Natural killer cell (primary cell): ENCODE data around the gene CASK. TPM values are rescaled to one million over a fixed set of nuclear protein-coding genes. Genes with fewer than 3 reads are reported as not detected.

Experiments
- ATAC-seq, 3 donors: fragments of 150-1000 bp in 2 of 3; fragments of 200-7000 bp in 1 of 3; cut with Tn5 transposase; 1 replicate in 1 of 3; 2 replicates in 2 of 3; pipeline ENCODE4 v1.10.0; 2021; ENCODE audit warnings: mild to moderate bottlenecking in 2 of 3, moderate library complexity in 2 of 3
- DNase-seq, 2 donors: peaks; one replicate each; pipeline versions ENCODE4 v3.0.0 to v3.0.0-alpha.2; 2013 to 2021; ENCODE audit warnings: mixed read lengths in 1 of 2
- H3K27ac ChIP-seq: one replicate; pipeline ENCODE4 v1.5.1; 2013; ENCODE audit warnings: mild to moderate bottlenecking, low read length
- H3K27me3 ChIP-seq: one replicate; pipeline ENCODE4 v1.6.1; 2013; ENCODE audit warnings: low read length; ENCODE audit not compliant: control insufficient read depth, insufficient read depth
- H3K36me3 ChIP-seq: one replicate; pipeline ENCODE4 v1.6.1; 2013; ENCODE audit warnings: low read length; ENCODE audit not compliant: control insufficient read depth, insufficient read depth
- H3K4me1 ChIP-seq: one replicate; pipeline ENCODE4 v1.6.1; 2013; ENCODE audit warnings: low read length; ENCODE audit not compliant: control insufficient read depth, insufficient read depth
- H3K4me3 ChIP-seq: one replicate; pipeline ENCODE4 v1.5.1; 2013; ENCODE audit warnings: low read length
- H3K9me3 ChIP-seq: one replicate; pipeline ENCODE4 v1.6.1; 2013; ENCODE audit warnings: low read length; ENCODE audit not compliant: control insufficient read depth, insufficient read depth
- H3K27ac Mint-ChIP-seq, 2 donors: one replicate each; pipeline ENCODE4 v1.8.0; 2022; ENCODE audit warnings: mild to moderate bottlenecking in 2 of 2, mixed read lengths in 2 of 2, moderate library complexity in 1 of 2
- H3K27me3 Mint-ChIP-seq, 2 donors: one replicate each; pipeline ENCODE4 v1.8.0; 2022; ENCODE audit warnings: low read depth in 2 of 2, mixed read lengths in 2 of 2
- H3K36me3 Mint-ChIP-seq: one replicate; pipeline ENCODE4 v1.8.0; 2022; ENCODE audit warnings: mixed read lengths
- H3K4me1 Mint-ChIP-seq, 2 donors: one replicate each; pipeline ENCODE4 v1.8.0; 2022; ENCODE audit warnings: mixed read lengths in 2 of 2
- H3K4me3 Mint-ChIP-seq: one replicate; pipeline ENCODE4 v1.8.0; 2022; ENCODE audit warnings: mild to moderate bottlenecking, moderate library complexity, mixed read lengths
- H3K9me3 Mint-ChIP-seq, 2 donors: one replicate each; pipeline ENCODE4 v1.8.0; 2022; ENCODE audit warnings: mixed read lengths in 2 of 2
- CTCF ChIP-seq: fragments of 200-600 bp; IDR thresholded peaks from one replicate; pipeline ENCODE4 v1.8.0; 2022; ENCODE audit warnings: antibody characterized with exemption
- WGBS: methylation state at CpG from one replicate; pipeline ENCODE4 v1.1.7; 2013; ENCODE audit warnings: missing lambda C conversion rate; ENCODE audit not compliant: insufficient coverage; 5-methylcytosine and 5-hydroxymethylcytosine counted together
- intact Hi-C: fragments of 100-400 bp; cut with micrococcal nuclease; formaldehyde crosslinking; loops from one replicate; pipeline ENCODE4 v1.14.2; 2022
- total RNA-seq, 4 donors: library from RNA; stranded (reverse); fragments of 120-200 nt in 1 of 4; gene quantifications; one replicate each; pipeline versions ENCODE4 v1.2.3 to v1.2.4, GENCODE V29; 2013 to 2022

CASK gene
- total RNA-seq, 3 donors from 2014 or later (not counting 1 experiment from before 2014, with no cell fraction given), result 23.5 to 27.9 (median 25.6) TPM

GRCh38 chrX:41553688-41554087 lies 369.7 kb downstream of the CASK start:
- H3K27me3 Mint-ChIP-seq, result peaks cover 0 to 16% of the 10 kb centered on the region in 2 donors
- Histone ChIP-seq H3K4me3 (no peak overlapping the region), H3K27ac (no peak overlapping the region), H3K27me3 (no peaks in the 10 kb centered on the region), H3K4me1 (no peaks in the 10 kb centered on the region), H3K36me3 (no peaks in the 10 kb centered on the region), H3K9me3 (no peaks in the 10 kb centered on the region)
- H3K4me1 Mint-ChIP-seq, result peaks cover 8 to 9% of the 10 kb centered on the region in 2 donors
- no peak for TF ChIP-seq CTCF
- intact Hi-C loops, result no loop called here
- H3K36me3 Mint-ChIP-seq, result no peaks in the 10 kb centered on the region
- H3K9me3 Mint-ChIP-seq, result no peaks in the 10 kb centered on the region
- ATAC-seq (no peak), DNase-seq (no peak)
- WGBS, result no CpG with 5 or more reads among the region's 6 CpGs
- no peak overlapping the region for H3K27ac Mint-ChIP-seq
- no peak overlapping the region for H3K4me3 Mint-ChIP-seq

- H3K4me1 Mint-ChIP-seq, result no peaks in the 10 kb centered on the region
- peaks cover 0 to 12% of the 10 kb centered on the region in 2 donors for H3K27me3 Mint-ChIP-seq
These were observed 374.9 kb downstream of the CASK start for GRCh38 chrX:41548411-41548810.

GRCh38 chrX:41543668-41544067 lies 379.7 kb downstream of the CASK start:
- no peak overlapping the region for H3K27ac Mint-ChIP-seq
- no peak overlapping the region for H3K4me3 ChIP-seq
- no CpG with 5 or more reads among the region's 4 CpGs for WGBS
- no peaks in the 10 kb centered on the region for H3K36me3 Mint-ChIP-seq
- H3K9me3 ChIP-seq, result no peaks in the 10 kb centered on the region
- no peak overlapping the region for H3K4me3 Mint-ChIP-seq
- TF ChIP-seq CTCF, result no peak
- no peak overlapping the region for H3K27ac ChIP-seq
- DNase-seq, result no peak
- ATAC-seq, result no peak
- intact Hi-C loops, result no loop called here
- H3K27me3 Mint-ChIP-seq, result no peaks in the 10 kb centered on the region
- no peaks in the 10 kb centered on the region for H3K27me3 ChIP-seq
- H3K4me1 ChIP-seq, result no peaks in the 10 kb centered on the region
- H3K9me3 Mint-ChIP-seq, result no peaks in the 10 kb centered on the region
- H3K4me1 Mint-ChIP-seq, result no peaks in the 10 kb centered on the region
- peaks cover 3% of the 10 kb centered on the region for H3K36me3 ChIP-seq

More at GRCh38 chrX:41548411-41548810, 374.9 kb downstream of the CASK start:
- H3K36me3 Mint-ChIP-seq, result no peaks in the 10 kb centered on the region
- DNase-seq (no peak), ATAC-seq (no peak)
- H3K4me1 ChIP-seq, result no peaks in the 10 kb centered on the region
- TF ChIP-seq CTCF, result no peak
- H3K27ac Mint-ChIP-seq, result no peak overlapping the region
- no peak overlapping the region for H3K4me3 ChIP-seq
- no peaks in the 10 kb centered on the region for H3K9me3 ChIP-seq
- H3K27ac ChIP-seq, result no peak overlapping the region
- no peaks in the 10 kb centered on the region for H3K9me3 Mint-ChIP-seq
- H3K27me3 ChIP-seq, result no peaks in the 10 kb centered on the region
- H3K4me3 Mint-ChIP-seq, result no peak overlapping the region
- WGBS, result no CpG with 5 or more reads among the region's 4 CpGs
- intact Hi-C loops, result no loop called here
- H3K36me3 ChIP-seq, result no peaks in the 10 kb centered on the region

- DNase-seq, result no peak
- no peak for TF ChIP-seq CTCF
- Histone ChIP-seq H3K4me1 (no peaks in the 10 kb centered on the region), H3K27ac (no peak overlapping the region), H3K4me3 (no peak overlapping the region), H3K36me3 (peaks cover 3% of the 10 kb centered on the region), H3K27me3 (no peaks in the 10 kb centered on the region), H3K9me3 (no peaks in the 10 kb centered on the region)
- Mint-ChIP-seq H3K27me3 (no peaks in the 10 kb centered on the region), H3K9me3 (no peaks in the 10 kb centered on the region), H3K36me3 (no peaks in the 10 kb centered on the region), H3K4me1 (no peaks in the 10 kb centered on the region), H3K4me3 (no peak overlapping the region), H3K27ac (no peak overlapping the region)
- ATAC-seq, result no peak
- intact Hi-C loops, result no loop called here
- no CpG with 5 or more reads among the region's 1 CpG for WGBS
These were observed 380.3 kb downstream of the CASK start for GRCh38 chrX:41543025-41543424.
